GM23248 (cell line): ENCODE measurements around the gene CD300A. TPM values are rescaled to one million over a fixed set of nuclear protein-coding genes. Genes with fewer than 3 reads are reported as not detected.

Experiments
- DNase-seq: peaks from one replicate; pipeline ENCODE4 v3.0.0-alpha.2; 2015
- H2AFZ ChIP-seq: fragments of 200-600 bp; sonication (generic); 2 replicates; pipeline ENCODE4 v1.6.1; 2016; ENCODE audit warnings: antibody characterized with exemption
- H3F3A ChIP-seq: fragments of 200-600 bp; sonication (generic); 2 replicates; pipeline ENCODE4 v1.6.1; 2016; ENCODE audit warnings: mild to moderate bottlenecking, antibody characterized with exemption, mixed run types; ENCODE audit not compliant: insufficient read depth
- H3K27ac ChIP-seq: fragments of 200-600 bp; sonication (generic); 2 replicates; pipeline ENCODE4 v1.5.1; 2016; ENCODE audit warnings: mild to moderate bottlenecking
- H3K27me3 ChIP-seq: fragments of 200-600 bp; sonication (generic); replicated peaks from 2 replicates; pipeline ENCODE4 v1.6.1; 2016; ENCODE audit warnings: mild to moderate bottlenecking; ENCODE audit not compliant: insufficient read depth
- H3K36me3 ChIP-seq: fragments of 200-600 bp; sonication (generic); 2 replicates; pipeline ENCODE4 v1.6.1; 2016; ENCODE audit warnings: low read depth, mild to moderate bottlenecking
- H3K4me1 ChIP-seq: fragments of 200-600 bp; sonication (generic); 2 replicates; pipeline ENCODE4 v1.6.1; 2016; ENCODE audit warnings: mild to moderate bottlenecking; ENCODE audit not compliant: insufficient read depth
- H3K4me2 ChIP-seq: fragments of 200-600 bp; sonication (generic); one replicate; pipeline ENCODE4 v1.6.1; 2016; ENCODE audit warnings: mild to moderate bottlenecking; ENCODE audit not compliant: unreplicated experiment
- H3K4me3 ChIP-seq: fragments of 200-600 bp; sonication (generic); 2 replicates; pipeline ENCODE4 v1.5.1; 2016; ENCODE audit warnings: mild to moderate bottlenecking
- H3K79me2 ChIP-seq: fragments of 200-600 bp; sonication (generic); 2 replicates; pipeline ENCODE4 v1.6.1; 2016; ENCODE audit warnings: mild to moderate bottlenecking; ENCODE audit not compliant: insufficient read depth
- H3K9ac ChIP-seq: fragments of 200-600 bp; sonication (generic); 2 replicates; pipeline ENCODE4 v1.6.1; 2016; ENCODE audit warnings: mild to moderate bottlenecking
- H3K9me2 ChIP-seq: fragments of 200-600 bp; sonication (generic); 2 replicates; pipeline ENCODE4 v1.6.1; 2016; ENCODE audit warnings: mixed run types, mild to moderate bottlenecking, moderate library complexity; ENCODE audit not compliant: insufficient read depth
- H3K9me3 ChIP-seq: fragments of 200-600 bp; sonication (generic); one replicate; pipeline ENCODE4 v1.6.1; 2017; ENCODE audit warnings: low read depth
- H4K20me1 ChIP-seq: fragments of 200-600 bp; sonication (generic); 2 replicates; pipeline ENCODE4 v1.6.0; 2016; ENCODE audit not compliant: insufficient read depth
- EZH2 ChIP-seq: fragments of 200-600 bp; sonication (generic); IDR thresholded peaks from 2 replicates; pipeline ENCODE4 v1.6.1; 2018; ENCODE audit warnings: antibody characterized with exemption, mild to moderate bottlenecking; ENCODE audit not compliant: insufficient read depth, poor library complexity, severe bottlenecking
- EZH2phosphoT487 ChIP-seq: fragments of 200-600 bp; sonication (generic); IDR thresholded peaks from 2 replicates; pipeline ENCODE4 v1.6.1; 2018; ENCODE audit warnings: antibody characterized with exemption, moderate library complexity, mild to moderate bottlenecking, low read depth; ENCODE audit not compliant: insufficient read depth
- WGBS, 2 experiments: methylation state at CpG; one replicate each; pipeline ENCODE4 v1.1.6; 2015 to 2017; ENCODE audit warnings: low lambda C conversion rate in 2 of 2, low coverage in 1 of 2; ENCODE audit errors: missing lambda C conversion rate in 2 of 2; 5-methylcytosine and 5-hydroxymethylcytosine counted together
- in situ Hi-C: fragments of 300-500 bp; cut with MboI; formaldehyde crosslinking; loops from 2 replicates; pipeline ENCODE4 v1.15.0; 2020
- polyA plus RNA-seq: library from polyadenylated mRNA; unstranded; fragments of >200 nt; fragmentation: Nextera tagmentation; extraction: Ambion mirVana; gene quantifications from 2 replicates; pipeline ENCODE4 v1.2.1, GENCODE V29; 2016
- total RNA-seq: library from RNA; depleted of rRNA; stranded (reverse); fragments of >200 nt; shearing (Covaris generic); gene quantifications from 2 replicates; pipeline ENCODE4 v1.2.3, GENCODE V29; 2014

The CD300A gene
- total and polyA plus RNA-seq, 2 experiments from 2014 or later = not detected

DNA sequence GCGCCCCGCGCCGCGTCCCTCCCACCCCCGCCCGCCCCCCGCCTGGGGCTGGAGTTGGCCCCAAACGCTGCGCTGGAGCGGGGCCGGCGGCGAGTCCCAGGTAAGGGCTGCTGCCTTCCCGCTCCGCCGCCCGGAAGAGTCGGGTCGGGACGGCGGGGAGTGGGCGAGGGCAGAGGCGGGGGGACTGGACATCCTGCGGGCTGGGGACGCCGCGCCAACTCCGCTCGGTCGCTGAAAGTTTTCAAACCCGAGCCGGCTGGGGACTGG lies 34.1 kb upstream of the CD300A start:
- Histone ChIP-seq H3K4me2 (no peak overlapping the region), H2AFZ (no peak overlapping the region), H3K9me3 (no peaks in the 10 kb centered on the region), H3K27me3 (peaks cover 8% of the 10 kb centered on the region; the same call in 1 of the 2 replicates), H3K4me1 (0 out of 2 replicates have a peak, but pooled peaks cover 7% of the 10 kb centered on the region), H4K20me1 (no peaks in the 10 kb centered on the region), H3K79me2 (no peaks in the 10 kb centered on the region), H3K27ac (no peak overlapping the region), H3K36me3 (no peaks in the 10 kb centered on the region), H3F3A (no peaks in the 10 kb centered on the region), H3K9ac (no peak overlapping the region), H3K9me2 (no peaks in the 10 kb centered on the region), H3K4me3 (no peak overlapping the region)
- no peak for DNase-seq
- in situ Hi-C loops = no loop called here
- 3 to 4% methylated on average over 5 to 27 of the region's 33 CpGs for WGBS, 2 experiments
- TF ChIP-seq EZH2 (no peak), EZH2phosphoT487 (no peak)

DNA sequence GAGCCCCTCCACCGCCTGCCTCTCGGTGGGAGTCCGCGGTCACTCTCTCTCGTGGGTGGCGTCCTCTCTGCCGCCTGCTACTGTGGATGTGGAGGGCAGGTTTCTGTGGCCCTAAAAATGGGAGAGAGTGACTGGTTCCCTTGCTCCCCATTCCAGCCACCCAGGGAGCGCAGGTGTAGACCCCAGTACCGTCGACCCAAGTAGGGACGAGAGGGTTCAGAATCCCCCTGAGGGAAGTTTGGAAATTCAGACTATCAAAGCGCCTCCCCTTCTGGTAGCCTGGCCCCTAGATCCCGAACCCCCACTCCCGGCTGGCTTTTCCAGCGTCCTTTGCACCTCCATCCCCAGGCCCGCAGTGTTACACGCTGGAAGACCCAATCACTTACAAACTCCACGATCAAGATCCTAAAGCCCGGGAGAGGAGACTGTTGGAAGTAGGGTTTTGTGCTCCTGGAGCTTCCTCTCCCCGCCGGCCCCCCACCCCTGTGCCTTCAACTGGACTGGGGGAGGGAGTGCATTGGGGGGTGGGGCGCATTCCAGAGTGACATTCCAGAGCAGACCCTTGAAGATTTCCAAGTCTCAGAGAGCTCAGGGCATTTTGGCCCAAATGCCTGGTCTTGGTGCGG lies 33.6 kb upstream of the CD300A start:
- no peak overlapping the region for H2AFZ ChIP-seq
- TF ChIP-seq EZH2phosphoT487 (no peak), EZH2 (no peak)
- H3K4me3 ChIP-seq = no peak overlapping the region
- H3F3A ChIP-seq = no peaks in the 10 kb centered on the region
- no peaks in the 10 kb centered on the region for H3K9me3 ChIP-seq
- H3K79me2 ChIP-seq = no peaks in the 10 kb centered on the region
- no peaks in the 10 kb centered on the region for H4K20me1 ChIP-seq
- H3K9me2 ChIP-seq = no peaks in the 10 kb centered on the region
- no peak overlapping the region for H3K4me2 ChIP-seq
- no peaks in the 10 kb centered on the region for H3K36me3 ChIP-seq
- no peak for DNase-seq
- H3K27me3 ChIP-seq = peaks cover 8% of the 10 kb centered on the region; the same call in 1 of the 2 replicates
- H3K9ac ChIP-seq = no peak overlapping the region
- no peak overlapping the region for H3K27ac ChIP-seq
- H3K4me1 ChIP-seq = 0 out of 2 replicates have a peak, but pooled peaks cover 7% of the 10 kb centered on the region
- WGBS, 2 experiments = 8 to 15% methylated on average over 19 to 21 of the region's 23 CpGs
- in situ Hi-C loops = no loop called here

DNA sequence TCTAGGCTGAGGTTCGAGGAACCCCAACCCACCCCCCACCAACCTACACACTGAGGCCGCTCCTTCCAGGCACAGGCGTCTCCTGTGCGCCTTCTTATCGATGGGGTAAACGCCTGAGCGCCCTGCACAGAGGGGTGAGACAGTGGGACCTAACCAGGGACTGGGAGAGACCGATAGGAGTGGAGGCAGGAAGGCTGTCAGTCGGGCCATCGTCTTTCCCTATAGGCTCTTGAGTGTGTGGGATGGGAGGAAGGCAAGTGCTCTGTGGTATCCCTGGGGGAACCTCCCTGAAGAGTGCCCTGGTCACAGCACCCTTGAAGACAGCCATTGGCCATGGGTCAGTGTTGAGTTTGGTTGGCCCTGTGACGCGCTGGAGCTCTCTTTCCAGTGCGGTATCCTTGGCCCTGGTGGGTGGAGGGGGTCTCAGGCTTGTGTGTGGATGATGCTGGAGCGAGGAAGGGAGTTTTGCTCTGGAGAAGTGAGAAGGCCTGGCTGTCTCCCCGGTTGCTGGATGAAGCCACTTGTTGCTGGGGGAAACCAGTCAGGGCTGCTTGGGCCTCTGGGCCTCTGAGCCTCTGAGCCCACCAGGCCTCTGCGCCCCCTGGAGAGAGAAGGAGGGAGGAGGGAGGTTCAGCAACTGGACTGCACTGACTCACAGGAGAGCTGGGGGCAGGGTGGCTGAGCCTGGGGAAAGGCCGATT lies 32.9 kb upstream of the CD300A start:
- in situ Hi-C loops = no loop called here

DNA sequence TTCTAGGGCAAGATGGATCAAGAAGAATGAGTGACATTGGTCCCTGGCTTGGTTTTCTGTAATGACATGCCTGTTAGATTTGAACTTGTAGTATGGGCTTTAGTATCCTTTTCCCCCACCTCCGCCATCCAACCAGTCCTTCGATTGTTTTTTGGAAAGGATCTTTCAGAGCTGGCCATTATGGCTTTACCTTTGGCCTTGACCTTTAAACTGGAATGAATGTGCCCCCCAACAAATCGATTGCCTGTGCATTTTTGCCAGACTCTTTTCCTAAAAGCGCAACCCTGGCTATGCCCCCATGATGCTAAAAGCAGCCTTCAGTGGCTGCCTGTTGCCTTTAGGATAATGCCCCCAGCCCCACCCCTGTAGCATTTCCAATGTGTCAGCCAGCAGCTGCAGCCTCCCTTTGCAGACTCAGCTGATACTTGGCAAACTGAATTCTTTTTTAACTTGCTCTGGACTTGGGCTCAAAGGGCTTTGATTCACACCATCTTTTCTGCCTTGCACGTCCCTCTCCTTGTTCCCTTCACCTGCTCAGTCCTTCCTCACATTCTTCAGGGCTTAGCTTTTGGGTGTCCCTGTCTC lies 30.6 kb upstream of the CD300A start:
- H3K4me1 ChIP-seq = 0 out of 2 replicates have a peak, but pooled peaks cover 7% of the 10 kb centered on the region
- DNase-seq = no peak

More for the DNA sequence above, 32.9 kb upstream of the CD300A start:
- Histone ChIP-seq H3K79me2 (no peaks in the 10 kb centered on the region), H3K4me1 (0 out of 2 replicates have a peak, but pooled peaks cover 7% of the 10 kb centered on the region), H2AFZ (no peak overlapping the region), H3K9me2 (no peaks in the 10 kb centered on the region), H3K4me3 (no peak overlapping the region), H3F3A (no peaks in the 10 kb centered on the region), H3K9me3 (no peaks in the 10 kb centered on the region), H3K4me2 (no peak overlapping the region), H3K27me3 (peaks cover 8% of the 10 kb centered on the region; the same call in 1 of the 2 replicates), H3K27ac (no peak overlapping the region), H3K36me3 (no peaks in the 10 kb centered on the region), H3K9ac (no peak overlapping the region), H4K20me1 (no peaks in the 10 kb centered on the region)
- WGBS, 2 experiments = 26 to 37% methylated on average over 13 to 17 of the region's 17 CpGs
- TF ChIP-seq EZH2 = no peak
- DNase-seq = no peak

More for the DNA sequence above, 30.6 kb upstream of the CD300A start:
- no peaks in the 10 kb centered on the region for H3K9me3 ChIP-seq
- H3K9ac ChIP-seq = no peak overlapping the region
- 53 to 57% methylated on average over 5 of the region's 5 CpGs for WGBS, 2 experiments
- no peaks in the 10 kb centered on the region for H3K9me2 ChIP-seq
- H2AFZ ChIP-seq = no peak overlapping the region
- no peaks in the 10 kb centered on the region for H3F3A ChIP-seq
- H3K79me2 ChIP-seq = no peaks in the 10 kb centered on the region
- no peaks in the 10 kb centered on the region for H4K20me1 ChIP-seq
- H3K27ac ChIP-seq = no peak overlapping the region
- in situ Hi-C loops = no loop called here
- H3K27me3 ChIP-seq = peaks cover 8% of the 10 kb centered on the region; the same call in 1 of the 2 replicates
- H3K4me2 ChIP-seq = no peak overlapping the region
- H3K36me3 ChIP-seq = no peaks in the 10 kb centered on the region
- TF ChIP-seq EZH2 (no peak), EZH2phosphoT487 (no peak)
- no peak overlapping the region for H3K4me3 ChIP-seq
